DND-41 (cell line): Measurements from ENCODE around the gene MAP4K5.

ENCODE experiments used
- ATAC-seq: fragments of 200-7000 bp; cut with Tn5 transposase; 3 replicates; pipeline ENCODE4 v1.9.1; 2021; ENCODE audit warnings: low read depth; ENCODE audit not compliant: insufficient read depth
- DNase-seq: peaks from one replicate; pipeline ENCODE4 v3.0.0-alpha.2; 2020
- H2AFZ ChIP-seq: 2 replicates; pipeline ENCODE4 v1.6.0; 2012; ENCODE audit warnings: low read depth, low read length
- H3K27ac ChIP-seq: 2 replicates; pipeline ENCODE4 v1.5.1; 2012; ENCODE audit warnings: low read length, inconsistent platforms
- H3K27me3 ChIP-seq: fragments of 200-600 bp; sonication (generic); 2 replicates; pipeline ENCODE4 v1.6.0; 2012; ENCODE audit warnings: low read length, mild to moderate bottlenecking, inconsistent platforms; ENCODE audit not compliant: insufficient read depth, poor library complexity
- H3K36me3 ChIP-seq: 2 replicates; pipeline ENCODE4 v1.5.1; 2012; ENCODE audit warnings: low read length, inconsistent platforms; ENCODE audit not compliant: insufficient read depth
- H3K4me1 ChIP-seq: 2 replicates; pipeline ENCODE4 v1.5.1; 2012; ENCODE audit warnings: mild to moderate bottlenecking, low read length; ENCODE audit not compliant: insufficient read depth
- H3K4me2 ChIP-seq: 2 replicates; pipeline ENCODE4 v1.6.0; 2012; ENCODE audit warnings: mild to moderate bottlenecking, moderate library complexity, low read length, inconsistent platforms; ENCODE audit not compliant: insufficient read depth
- H3K4me3 ChIP-seq, 2 experiments: fragments of 200-600 bp in 1 of 2; shearing (Covaris generic) in 1 of 2; 2 replicates each; pipeline ENCODE4 v1.5.1; 2012 to 2016; ENCODE audit warnings: inconsistent platforms in 2 of 2, low read length in 2 of 2, mild to moderate bottlenecking in 2 of 2, low read depth in 1 of 2, moderate library complexity in 1 of 2
- H3K79me2 ChIP-seq: 2 replicates; pipeline ENCODE4 v1.6.0; 2012; ENCODE audit warnings: low read length, inconsistent platforms; ENCODE audit not compliant: insufficient read depth
- H3K9ac ChIP-seq: 2 replicates; pipeline ENCODE4 v1.6.0; 2012; ENCODE audit warnings: low read depth, mild to moderate bottlenecking, inconsistent platforms, low read length, moderate library complexity
- H3K9me3 ChIP-seq: 2 replicates; pipeline ENCODE4 v1.5.1; 2012; ENCODE audit warnings: low read length, moderate library complexity, mild to moderate bottlenecking, inconsistent platforms; ENCODE audit not compliant: insufficient read depth, severe bottlenecking
- H4K20me1 ChIP-seq: 2 replicates; pipeline ENCODE4 v1.6.0; 2012; ENCODE audit warnings: low read length; ENCODE audit not compliant: insufficient read depth
- EZH2 ChIP-seq: IDR thresholded peaks from 3 replicates; pipeline ENCODE4 v1.6.1; 2012; ENCODE audit warnings: borderline replicate concordance, low read depth, mild to moderate bottlenecking, moderate library complexity, low read length, inconsistent platforms; ENCODE audit not compliant: severe bottlenecking
- TF ChIP-seq, protein P1 (sequence below): IDR thresholded peaks from 2 replicates; pipeline ENCODE4 v1.5.1; 2012; ENCODE audit warnings: borderline replicate concordance, low read length, moderate library complexity, mild to moderate bottlenecking; ENCODE audit not compliant: poor library complexity, severe bottlenecking; ENCODE audit errors: extremely low read depth

Gene MAP4K5

DNA sequence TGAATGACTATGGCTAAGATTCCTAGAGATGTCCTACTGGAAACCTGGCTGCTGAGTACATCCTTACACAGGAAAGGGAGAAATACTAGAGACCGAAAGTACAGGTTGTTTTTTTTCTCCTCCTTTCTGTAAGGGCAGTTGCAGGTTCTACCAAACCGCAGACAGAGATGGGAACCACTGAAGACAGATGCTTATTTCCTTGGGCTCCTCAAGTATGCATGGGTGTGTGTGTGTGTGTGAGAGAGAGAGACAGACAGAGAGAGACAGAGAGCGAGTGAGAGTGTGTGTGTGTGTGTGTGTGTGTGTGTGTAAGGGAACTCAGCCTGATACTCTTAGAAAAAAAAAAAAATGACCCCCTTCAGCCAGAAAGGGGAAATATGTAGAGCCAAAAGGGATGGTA, 42.5 kb downstream of the MAP4K5 start:
- H3K4me1 ChIP-seq, result no peaks in the 10 kb centered on the region
- H2AFZ ChIP-seq, result no peak overlapping the region
- peak; percentile 17 for DNase-seq
- peak; percentile 74 for ATAC-seq
- peaks cover 28% of the 10 kb centered on the region for H3K79me2 ChIP-seq
- no peak overlapping the region for H3K27ac ChIP-seq
- H3K4me2 ChIP-seq, result no peak overlapping the region
- H3K9me3 ChIP-seq, result no peaks in the 10 kb centered on the region
- TF ChIP-seq, protein P1, sequence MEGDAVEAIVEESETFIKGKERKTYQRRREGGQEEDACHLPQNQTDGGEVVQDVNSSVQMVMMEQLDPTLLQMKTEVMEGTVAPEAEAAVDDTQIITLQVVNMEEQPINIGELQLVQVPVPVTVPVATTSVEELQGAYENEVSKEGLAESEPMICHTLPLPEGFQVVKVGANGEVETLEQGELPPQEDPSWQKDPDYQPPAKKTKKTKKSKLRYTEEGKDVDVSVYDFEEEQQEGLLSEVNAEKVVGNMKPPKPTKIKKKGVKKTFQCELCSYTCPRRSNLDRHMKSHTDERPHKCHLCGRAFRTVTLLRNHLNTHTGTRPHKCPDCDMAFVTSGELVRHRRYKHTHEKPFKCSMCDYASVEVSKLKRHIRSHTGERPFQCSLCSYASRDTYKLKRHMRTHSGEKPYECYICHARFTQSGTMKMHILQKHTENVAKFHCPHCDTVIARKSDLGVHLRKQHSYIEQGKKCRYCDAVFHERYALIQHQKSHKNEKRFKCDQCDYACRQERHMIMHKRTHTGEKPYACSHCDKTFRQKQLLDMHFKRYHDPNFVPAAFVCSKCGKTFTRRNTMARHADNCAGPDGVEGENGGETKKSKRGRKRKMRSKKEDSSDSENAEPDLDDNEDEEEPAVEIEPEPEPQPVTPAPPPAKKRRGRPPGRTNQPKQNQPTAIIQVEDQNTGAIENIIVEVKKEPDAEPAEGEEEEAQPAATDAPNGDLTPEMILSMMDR, result no peak
- TF ChIP-seq EZH2, result no peak
- peaks cover 8% of the 10 kb centered on the region; the same call in 1 of the 2 replicates for H4K20me1 ChIP-seq
- no peak overlapping the region for H3K4me3 ChIP-seq
- H3K36me3 ChIP-seq, result peaks cover 9% of the 10 kb centered on the region; the same call in 1 of the 2 replicates
- no peaks in the 10 kb centered on the region for H3K27me3 ChIP-seq
- H3K9ac ChIP-seq, result no peak overlapping the region

DNA sequence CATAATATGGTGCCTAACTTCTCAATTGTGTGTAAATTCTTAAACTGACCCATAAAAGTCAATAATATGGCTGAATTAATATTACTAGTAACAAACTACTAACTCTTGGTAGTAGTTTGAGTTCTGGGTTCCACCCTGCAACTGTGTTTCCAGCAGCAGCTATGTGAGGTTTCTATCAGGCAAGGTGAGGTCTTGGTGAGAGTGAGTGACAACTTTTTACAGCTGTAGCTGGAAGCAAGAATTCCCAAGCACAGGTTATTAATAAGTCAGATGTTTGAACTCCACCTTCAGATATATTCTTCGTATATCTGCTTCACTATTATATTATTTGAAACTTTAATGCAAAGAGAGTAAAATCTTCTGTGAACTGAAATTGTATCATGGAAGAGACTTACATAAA, 43.8 kb downstream of the MAP4K5 start:
- peaks cover 24% of the 10 kb centered on the region for H3K79me2 ChIP-seq
- no peaks in the 10 kb centered on the region for H3K9me3 ChIP-seq
- H3K27me3 ChIP-seq, result no peaks in the 10 kb centered on the region
- no peak overlapping the region for H3K9ac ChIP-seq
- H4K20me1 ChIP-seq, result peaks cover 8% of the 10 kb centered on the region; the same call in 1 of the 2 replicates
- H3K36me3 ChIP-seq, result peaks cover 9% of the 10 kb centered on the region; the same call in 1 of the 2 replicates
- no peak overlapping the region for H2AFZ ChIP-seq
- no peak overlapping the region for H3K4me3 ChIP-seq
- no peak for TF ChIP-seq EZH2
- TF ChIP-seq, protein P1, result no peak
- no peak for ATAC-seq
- H3K4me1 ChIP-seq, result no peaks in the 10 kb centered on the region
- no peak for DNase-seq
- H3K4me2 ChIP-seq, result no peak overlapping the region
- no peak overlapping the region for H3K27ac ChIP-seq

DNA sequence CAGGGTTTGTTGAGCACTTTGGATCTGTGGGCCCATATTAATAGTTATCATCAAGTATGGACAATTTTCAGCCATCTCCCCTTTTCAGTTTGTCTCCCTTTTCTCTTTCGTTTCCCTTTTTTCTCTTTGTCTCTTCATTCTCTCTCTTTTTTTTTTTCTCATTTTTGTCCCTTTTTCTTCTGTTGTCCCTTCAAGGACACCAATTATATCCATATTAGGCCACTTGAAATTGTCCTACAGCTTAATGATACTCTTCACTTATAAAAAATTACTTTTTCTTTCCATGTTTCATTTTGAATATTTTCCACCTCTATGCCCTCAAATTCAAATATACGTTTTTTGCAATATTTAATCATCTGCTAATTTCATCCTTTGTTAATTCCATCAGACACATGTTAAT, 53.3 kb downstream of the MAP4K5 start:
- Histone ChIP-seq H3K9ac (no peak overlapping the region), H3K9me3 (no peaks in the 10 kb centered on the region), H3K79me2 (no peaks in the 10 kb centered on the region), H3K4me1 (no peaks in the 10 kb centered on the region), H3K4me2 (no peak overlapping the region), H2AFZ (no peak overlapping the region), H3K27ac (no peak overlapping the region), H4K20me1 (no peaks in the 10 kb centered on the region), H3K4me3 (no peak overlapping the region), H3K27me3 (no peaks in the 10 kb centered on the region), H3K36me3 (peaks cover 34% of the 10 kb centered on the region; the same call in 1 of the 2 replicates)
- ATAC-seq (no peak), DNase-seq (no peak)
- TF ChIP-seq, protein P1, result no peak
- no peak for TF ChIP-seq EZH2

DNA sequence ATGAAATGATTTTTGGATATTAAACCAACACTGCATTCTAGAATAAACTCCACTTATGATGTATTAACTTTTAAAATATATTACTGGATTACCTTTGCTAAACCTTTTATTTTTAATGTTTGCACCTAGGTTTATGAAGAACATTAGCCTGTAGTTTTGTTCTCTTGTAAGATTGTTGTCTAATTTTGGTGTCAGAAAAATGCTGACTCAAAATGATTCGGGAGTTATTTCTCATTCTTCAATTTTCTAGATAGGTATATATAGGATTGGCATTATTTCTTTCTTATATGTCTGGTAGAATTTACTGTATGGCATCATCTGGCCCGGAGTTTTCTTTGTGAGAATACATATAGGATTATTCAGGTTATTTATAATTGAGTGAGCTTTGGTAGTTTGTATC, 54.6 kb downstream of the MAP4K5 start:
- Histone ChIP-seq H3K9ac (no peak overlapping the region), H3K4me3 (no peak overlapping the region), H3K79me2 (no peaks in the 10 kb centered on the region), H3K4me1 (no peaks in the 10 kb centered on the region), H4K20me1 (no peaks in the 10 kb centered on the region), H3K4me2 (no peak overlapping the region), H2AFZ (no peak overlapping the region), H3K36me3 (peaks cover 42% of the 10 kb centered on the region; the same call in 1 of the 2 replicates), H3K9me3 (no peaks in the 10 kb centered on the region), H3K27me3 (no peaks in the 10 kb centered on the region), H3K27ac (no peak overlapping the region)
- TF ChIP-seq, protein P1, result no peak
- no peak for TF ChIP-seq EZH2
- DNase-seq (no peak), ATAC-seq (no peak)
